Adrenal gland (tissue), 5 donors: ENCODE results near the gene NCMAP.

Source experiments
- POLR2A ChIP-seq, 2 donors: fragments of 450-650 bp; IDR thresholded peaks; one replicate each; pipeline ENCODE4 v1.6.1; 2017; ENCODE audit warnings: antibody characterized with exemption in 2 of 2, mild to moderate bottlenecking in 2 of 2, moderate library complexity in 1 of 2
- TF ChIP-seq, protein P1 (sequence below), 6 experiments: fragments of 450-650 bp in 4 of 6; fragments of 200-600 bp in 2 of 6; sonication (generic) in 1 of 6; IDR thresholded peaks; 1 replicate in 5 of 6; 2 replicates in 1 of 6; pipeline versions ENCODE4 v1.5.1 to v1.8.0; 2016 to 2021; ENCODE audit warnings: antibody characterized with exemption in 6 of 6, mild to moderate bottlenecking in 2 of 6, moderate library complexity in 1 of 6
- donor health status: DM: no; HTN: no; CAD: no.

- TF ChIP-seq, protein P1, sequence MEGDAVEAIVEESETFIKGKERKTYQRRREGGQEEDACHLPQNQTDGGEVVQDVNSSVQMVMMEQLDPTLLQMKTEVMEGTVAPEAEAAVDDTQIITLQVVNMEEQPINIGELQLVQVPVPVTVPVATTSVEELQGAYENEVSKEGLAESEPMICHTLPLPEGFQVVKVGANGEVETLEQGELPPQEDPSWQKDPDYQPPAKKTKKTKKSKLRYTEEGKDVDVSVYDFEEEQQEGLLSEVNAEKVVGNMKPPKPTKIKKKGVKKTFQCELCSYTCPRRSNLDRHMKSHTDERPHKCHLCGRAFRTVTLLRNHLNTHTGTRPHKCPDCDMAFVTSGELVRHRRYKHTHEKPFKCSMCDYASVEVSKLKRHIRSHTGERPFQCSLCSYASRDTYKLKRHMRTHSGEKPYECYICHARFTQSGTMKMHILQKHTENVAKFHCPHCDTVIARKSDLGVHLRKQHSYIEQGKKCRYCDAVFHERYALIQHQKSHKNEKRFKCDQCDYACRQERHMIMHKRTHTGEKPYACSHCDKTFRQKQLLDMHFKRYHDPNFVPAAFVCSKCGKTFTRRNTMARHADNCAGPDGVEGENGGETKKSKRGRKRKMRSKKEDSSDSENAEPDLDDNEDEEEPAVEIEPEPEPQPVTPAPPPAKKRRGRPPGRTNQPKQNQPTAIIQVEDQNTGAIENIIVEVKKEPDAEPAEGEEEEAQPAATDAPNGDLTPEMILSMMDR (IDR thresholded peaks at IDR 0.05) = no peak
- TF ChIP-seq POLR2A (IDR thresholded peaks at IDR 0.05) = no peak
Measured at GRCh38 chr1:24528744-24529143, 27.1 kb upstream of the NCMAP start.
